RWPE2 (cell line): ENCODE results near the gene IKZF3.

Experiments
- ATAC-seq: fragments of 200-7000 bp; cut with Tn5 transposase; 3 replicates; pipeline ENCODE4 v1.9.1; 2021; ENCODE audit warnings: low read depth
- DNase-seq: peaks from one replicate; pipeline ENCODE4 v3.0.0-alpha.2; 2020; ENCODE audit warnings: low spot score
- H3K27ac ChIP-seq: fragments of 450-650 bp; 2 replicates; pipeline ENCODE4 v1.5.1; 2017; ENCODE audit warnings: mild to moderate bottlenecking; ENCODE audit not compliant: poor library complexity, severe bottlenecking
- H3K27me3 ChIP-seq: fragments of 250-450 bp; sonication (Bioruptor Pico); 2 replicates; pipeline ENCODE4 v1.5.1; 2021; ENCODE audit warnings: mild to moderate bottlenecking, moderate library complexity; ENCODE audit not compliant: insufficient read depth, poor library complexity, severe bottlenecking
- H3K36me3 ChIP-seq: fragments of 250-450 bp; sonication (Bioruptor Pico); 2 replicates; pipeline ENCODE4 v1.5.1; 2020; ENCODE audit warnings: low read depth, mild to moderate bottlenecking, moderate library complexity
- H3K4me1 ChIP-seq: fragments of 250-450 bp; sonication (Bioruptor Pico); 2 replicates; pipeline ENCODE4 v1.5.1; 2021; ENCODE audit warnings: mild to moderate bottlenecking, moderate library complexity; ENCODE audit not compliant: insufficient read depth, poor library complexity, severe bottlenecking
- H3K4me3 ChIP-seq: fragments of 250-450 bp; sonication (Bioruptor Pico); 2 replicates; pipeline ENCODE4 v1.5.1; 2021; ENCODE audit warnings: mild to moderate bottlenecking, moderate library complexity; ENCODE audit not compliant: severe bottlenecking
- H3K9me3 ChIP-seq: fragments of 250-450 bp; sonication (Bioruptor Pico); 2 replicates; pipeline ENCODE4 v1.5.1; 2021; ENCODE audit warnings: mild to moderate bottlenecking, moderate library complexity; ENCODE audit not compliant: severe bottlenecking
- TF ChIP-seq, protein P1 (sequence below): fragments of 450-650 bp; IDR thresholded peaks from one replicate; pipeline ENCODE4 v1.5.1; 2017; ENCODE audit warnings: mild to moderate bottlenecking, moderate library complexity; ENCODE audit not compliant: poor library complexity, severe bottlenecking

IKZF3 gene

DNA sequence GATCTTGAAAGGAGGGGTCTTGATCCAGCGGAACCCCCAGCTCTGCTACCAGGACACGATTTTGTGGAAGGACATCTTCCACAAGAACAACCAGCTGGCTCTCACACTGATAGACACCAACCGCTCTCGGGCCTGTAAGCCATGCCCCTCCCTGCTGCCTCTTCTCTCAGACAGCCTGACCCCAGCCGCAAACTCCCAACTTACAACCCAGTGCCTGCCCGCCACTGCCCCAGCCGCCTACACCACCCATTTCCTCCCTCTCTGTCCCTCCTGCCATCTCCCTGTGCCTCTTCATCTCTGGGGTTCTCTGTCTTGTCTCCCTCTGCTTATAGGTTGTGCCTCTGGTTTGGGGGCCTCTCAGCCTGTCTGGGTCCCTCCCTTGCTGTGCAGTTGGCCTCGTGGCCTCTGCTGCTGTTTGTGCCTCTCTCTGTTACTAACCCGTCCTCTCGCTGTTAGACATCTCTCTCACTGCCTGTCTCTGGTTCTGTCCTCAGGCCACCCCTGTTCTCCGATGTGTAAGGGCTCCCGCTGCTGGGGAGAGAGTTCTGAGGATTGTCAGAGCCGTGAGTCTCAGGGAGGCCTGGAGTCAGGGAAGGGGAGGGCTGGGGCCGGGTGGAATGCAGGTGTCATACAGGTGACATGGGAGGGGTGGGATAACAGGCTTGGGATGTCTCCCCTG is 154.7 kb downstream of the IKZF3 start:
- DNase-seq = no peak
- peaks cover 16% of the 10 kb centered on the region for H3K4me1 ChIP-seq
- H3K4me3 ChIP-seq = no peak overlapping the region
- TF ChIP-seq, protein P1, sequence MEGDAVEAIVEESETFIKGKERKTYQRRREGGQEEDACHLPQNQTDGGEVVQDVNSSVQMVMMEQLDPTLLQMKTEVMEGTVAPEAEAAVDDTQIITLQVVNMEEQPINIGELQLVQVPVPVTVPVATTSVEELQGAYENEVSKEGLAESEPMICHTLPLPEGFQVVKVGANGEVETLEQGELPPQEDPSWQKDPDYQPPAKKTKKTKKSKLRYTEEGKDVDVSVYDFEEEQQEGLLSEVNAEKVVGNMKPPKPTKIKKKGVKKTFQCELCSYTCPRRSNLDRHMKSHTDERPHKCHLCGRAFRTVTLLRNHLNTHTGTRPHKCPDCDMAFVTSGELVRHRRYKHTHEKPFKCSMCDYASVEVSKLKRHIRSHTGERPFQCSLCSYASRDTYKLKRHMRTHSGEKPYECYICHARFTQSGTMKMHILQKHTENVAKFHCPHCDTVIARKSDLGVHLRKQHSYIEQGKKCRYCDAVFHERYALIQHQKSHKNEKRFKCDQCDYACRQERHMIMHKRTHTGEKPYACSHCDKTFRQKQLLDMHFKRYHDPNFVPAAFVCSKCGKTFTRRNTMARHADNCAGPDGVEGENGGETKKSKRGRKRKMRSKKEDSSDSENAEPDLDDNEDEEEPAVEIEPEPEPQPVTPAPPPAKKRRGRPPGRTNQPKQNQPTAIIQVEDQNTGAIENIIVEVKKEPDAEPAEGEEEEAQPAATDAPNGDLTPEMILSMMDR = no peak
- ATAC-seq = no peak
- H3K27me3 ChIP-seq = no peaks in the 10 kb centered on the region
- peaks cover 59% of the 10 kb centered on the region for H3K36me3 ChIP-seq
- H3K9me3 ChIP-seq = no peaks in the 10 kb centered on the region
- H3K27ac ChIP-seq = no peak overlapping the region
